ENCODE results near the gene WDR33.
A peak's percentile ranks its signal among the peaks of the same experiment; 100 is the strongest.
"Not testable (repeated sequence)": the region's sequence is repeated elsewhere in the genome, so short reads cannot be mapped to it uniquely, and the experiment has no call there.

The WDR33 gene

GRCh38 chr2:127810619-127811396, at the start of gene WDR33:
Gene WDR33 (minus strand): TSS chr2:127811171. CDS start chr2:127770981, 40,190 bp downstream.
- peak; percentile 95 for DNase-seq

- no peak for DNase-seq
Measured at GRCh38 chr2:127860130-127860529, 49.2 kb upstream of the WDR33 start.

- peak; percentile 69 for DNase-seq
Measured at GRCh38 chr2:127859712-127860085, 48.7 kb upstream of the WDR33 start.

GRCh38 chr2:127857265-127857808, 46.4 kb upstream of the WDR33 start:
- DNase-seq: peak; percentile 43

GRCh38 chr2:127853671-127854070, 42.7 kb upstream of the WDR33 start:
- DNase-seq: no peak

- DNase-seq: no peak
Measured at GRCh38 chr2:127852388-127852787, 41.4 kb upstream of the WDR33 start.

GRCh38 chr2:127847931-127848330, 37.0 kb upstream of the WDR33 start:
- no peak for DNase-seq

GRCh38 chr2:127844973-127845372, 34.0 kb upstream of the WDR33 start:
- DNase-seq: no peak

- no peak for DNase-seq
Measured at GRCh38 chr2:127843677-127844076, 32.7 kb upstream of the WDR33 start.

GRCh38 chr2:127841466-127842178, 30.7 kb upstream of the WDR33 start:
- DNase-seq: no peak

- DNase-seq: no peak
Measured at GRCh38 chr2:127840893-127841292, 29.9 kb upstream of the WDR33 start.

GRCh38 chr2:127834951-127835350, 24.0 kb upstream of the WDR33 start:
- DNase-seq: no peak

- DNase-seq: peak; percentile 67
Measured at GRCh38 chr2:127829845-127830246, 18.9 kb upstream of the WDR33 start.

- DNase-seq: not testable (repeated sequence)
Measured at GRCh38 chr2:127826708-127827107, 15.7 kb upstream of the WDR33 start.

GRCh38 chr2:127826047-127826446, 15.1 kb upstream of the WDR33 start:
- DNase-seq: no peak

- DNase-seq: no peak
Measured at GRCh38 chr2:127820080-127820668, 9.2 kb upstream of the WDR33 start.

GRCh38 chr2:127818794-127819425, 7.9 kb upstream of the WDR33 start:
- DNase-seq: no peak

GRCh38 chr2:127818241-127818640, 7.3 kb upstream of the WDR33 start:
- DNase-seq: no peak

- DNase-seq: no peak
Measured at GRCh38 chr2:127814677-127815076, 3.7 kb upstream of the WDR33 start.

GRCh38 chr2:127812441-127812840, 1.5 kb upstream of the WDR33 start:
- not testable (repeated sequence) for DNase-seq

GRCh38 chr2:127811397-127812321, 688 bp upstream of the WDR33 start:
- no peak for DNase-seq

- no peak for DNase-seq
Measured at GRCh38 chr2:127810156-127810618, 784 bp downstream of the WDR33 start.
